OCI-LY7 (cell line): ENCODE results near the gene SDE2. TPM values are rescaled to one million over a fixed set of nuclear protein-coding genes. Genes with fewer than 3 reads are reported as not detected.

Source experiments
- BruUV-seq: library from RNA; stranded (reverse); fragments of 400-500 nt; replicated peaks from 2 replicates; lab custom pipeline; 2021; lab: Mats Ljungman, UMichigan
- CTCF ChIA-PET: fragments of 300-600 bp; sonication (Branson Sonifier 250); formaldehyde crosslinking; loops from one replicate; lab custom pipeline; 2022; ENCODE audit warnings: antibody characterized with exemption; ENCODE audit not compliant: unreplicated experiment; lab: Charles Lee
- POLR2A ChIA-PET: fragments of 300-600 bp; sonication (Branson Sonifier 250); formaldehyde crosslinking; loops from one replicate; lab custom pipeline; 2022; ENCODE audit warnings: antibody characterized with exemption; lab: Charles Lee
- DNase-seq: peaks from one replicate; pipeline ENCODE4 v3.0.0-alpha.2; 2015; ENCODE audit warnings: low spot score
- H2AFZ ChIP-seq: fragments of 200-600 bp; sonication (generic), shearing (Covaris generic); 2 replicates; pipeline ENCODE4 v1.6.1; 2014; ENCODE audit warnings: mild to moderate bottlenecking, antibody characterized with exemption, low read length, moderate library complexity
- H3K27ac ChIP-seq: fragments of 200-600 bp; sonication (generic); 2 replicates; pipeline ENCODE4 v1.5.1; 2014; ENCODE audit warnings: mixed run types, low read depth, mild to moderate bottlenecking, moderate library complexity, low read length, inconsistent platforms; ENCODE audit not compliant: poor library complexity, severe bottlenecking
- H3K36me3 ChIP-seq: fragments of 200-600 bp; sonication (generic); 2 replicates; pipeline ENCODE4 v1.6.1; 2014; ENCODE audit warnings: mild to moderate bottlenecking, antibody characterized with exemption, low read length, moderate library complexity, mixed read lengths; ENCODE audit not compliant: insufficient read depth
- H3K4me1 ChIP-seq: fragments of 200-600 bp; sonication (generic); 2 replicates; pipeline ENCODE4 v1.5.1; 2014; ENCODE audit warnings: mild to moderate bottlenecking, low read length; ENCODE audit not compliant: insufficient read depth, poor library complexity, severe bottlenecking
- H3K4me2 ChIP-seq: fragments of 200-600 bp; sonication (generic); 2 replicates; pipeline ENCODE4 v1.6.1; 2014; ENCODE audit warnings: mild to moderate bottlenecking, low read length
- H3K4me3 ChIP-seq: fragments of 200-600 bp; sonication (generic); 2 replicates; pipeline ENCODE4 v1.5.1; 2014; ENCODE audit warnings: mild to moderate bottlenecking, low read depth, low read length; ENCODE audit not compliant: poor library complexity, severe bottlenecking
- H3K79me2 ChIP-seq: fragments of 200-600 bp; sonication (generic); 2 replicates; pipeline ENCODE4 v1.6.1; 2016; ENCODE audit warnings: low read depth, mild to moderate bottlenecking, low read length, moderate library complexity, mixed read lengths; ENCODE audit not compliant: insufficient read depth
- H3K9me2 ChIP-seq: fragments of 200-600 bp; sonication (generic); 2 replicates; pipeline ENCODE4 v1.6.1; 2016; ENCODE audit warnings: mild to moderate bottlenecking, low read length, mixed read lengths; ENCODE audit not compliant: insufficient read depth
- H3K9me3 ChIP-seq: fragments of 200-600 bp; sonication (generic); 2 replicates; pipeline ENCODE4 v1.6.1; 2014; ENCODE audit warnings: mild to moderate bottlenecking, mixed run types, low read length, mixed read lengths
- H4K20me1 ChIP-seq: fragments of 200-600 bp; sonication (generic); 2 replicates; pipeline ENCODE4 v1.6.1; 2014; ENCODE audit warnings: mild to moderate bottlenecking, antibody characterized with exemption, low read length, moderate library complexity, mixed read lengths; ENCODE audit not compliant: insufficient read depth
- EZH2phosphoT487 ChIP-seq: fragments of 200-600 bp; sonication (generic); IDR thresholded peaks from 2 replicates; pipeline ENCODE4 v1.6.1; 2018; ENCODE audit warnings: low read depth, borderline replicate concordance, mild to moderate bottlenecking, mixed run types, antibody characterized with exemption, low read length, moderate library complexity, mixed read lengths
- intact Hi-C: fragments of 100-400 bp; cut with micrococcal nuclease; formaldehyde crosslinking; loops from one replicate; pipeline ENCODE4 v1.10.0; 2022; ENCODE audit not compliant: unreplicated experiment
- total RNA-seq, 2 experiments: library from RNA; depleted of rRNA in 1 of 2; stranded (reverse); fragments of >200 nt in 1 of 2; shearing (Covaris generic) in 1 of 2; gene quantifications; 2 replicates each; pipeline ENCODE4 v1.2.3, GENCODE V29; 2014 to 2022
- TF ChIP-seq, protein P1 (sequence below): fragments of 200-600 bp; sonication (generic); conservative IDR thresholded peaks from 2 replicates; pipeline ENCODE4 v1.5.1; 2014; ENCODE audit warnings: mild to moderate bottlenecking, antibody characterized with exemption, low read length, moderate library complexity, mixed read lengths

Gene SDE2
- total RNA-seq, 2 experiments from 2014 or later, result 18.2 to 25.0 TPM

DNA sequence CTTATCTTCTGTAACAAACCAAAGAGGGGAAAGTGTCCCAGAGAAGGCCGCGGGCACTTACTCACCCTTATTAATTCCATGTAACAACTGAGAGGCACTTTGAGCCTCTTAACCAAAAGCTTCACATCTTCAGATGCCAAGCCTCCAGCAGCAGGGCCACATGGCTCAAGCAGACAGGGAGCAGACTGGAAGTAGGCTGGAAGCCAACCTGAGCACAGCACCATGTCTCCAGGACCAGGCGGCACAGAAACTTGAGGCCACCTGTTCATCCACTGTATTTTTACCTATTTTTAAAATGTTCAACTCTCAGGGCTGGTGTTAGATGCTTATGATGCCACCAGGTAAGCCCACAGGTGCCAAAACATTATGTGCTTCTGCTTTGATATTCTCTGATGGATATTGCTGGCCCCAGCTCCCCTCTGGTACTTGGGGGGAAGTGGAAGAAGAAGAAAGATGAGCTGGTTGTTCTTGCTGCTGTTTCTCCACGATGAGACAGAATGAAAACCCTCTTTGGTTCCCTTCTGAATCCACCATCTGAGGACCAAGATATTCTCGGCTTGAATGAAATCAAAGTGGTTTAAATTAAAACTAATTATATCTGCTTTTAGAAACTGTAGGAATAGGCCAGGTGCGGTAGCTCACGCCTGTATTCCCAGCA is 30.6 kb upstream of the SDE2 start:
- ChIA-PET CTCF (interaction anchor here (0.5 kb wide), 1 partner anchor 19 kb away, joined by 4 read pairs; no protein-coding TSS in a partner anchor), POLR2A (interaction anchor here (0.6 to 3.1 kb wide), 17 partner anchors 16 to 523 kb away, joined by 3 to 21 read pairs (median 3); partner anchors contain the start of genes H3-3A and SDE2)
- Histone ChIP-seq H4K20me1 (no peaks in the 10 kb centered on the region), H3K4me2 (peak overlapping the region; percentile 29), H3K4me3 (no peak overlapping the region), H2AFZ (peak overlapping the region; percentile 65), H3K27ac (peak overlapping the region; percentile 47), H3K9me2 (no peaks in the 10 kb centered on the region), H3K79me2 (no peaks in the 10 kb centered on the region), H3K9me3 (no peaks in the 10 kb centered on the region), H3K36me3 (no peaks in the 10 kb centered on the region), H3K4me1 (peaks cover 25% of the 10 kb centered on the region)
- TF ChIP-seq EZH2phosphoT487, result no peak
- intact Hi-C loops, result no loop called here
- no TSS peak for BruUV-seq
- DNase-seq, result peak; percentile 10

DNA sequence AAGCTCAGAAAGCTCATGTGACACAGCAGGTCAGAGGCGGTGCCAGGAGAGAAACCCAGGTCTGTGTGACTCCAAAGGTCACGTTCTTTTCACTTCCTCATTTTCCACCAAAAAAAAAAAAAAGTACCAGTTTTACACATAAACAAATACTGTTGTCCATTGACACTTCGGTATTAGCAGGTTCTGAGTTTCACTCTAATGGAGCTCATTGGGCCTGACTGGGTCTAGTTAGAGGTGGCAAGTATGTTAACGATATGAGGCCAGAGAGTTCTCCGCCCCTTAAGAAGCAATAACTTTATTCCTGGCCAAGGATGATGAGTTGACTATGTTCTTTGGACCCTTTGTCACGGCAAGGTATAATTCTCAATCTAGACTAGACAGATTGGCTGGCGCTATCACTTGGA is 30.0 kb upstream of the SDE2 start:
- H3K9me3 ChIP-seq, result no peaks in the 10 kb centered on the region
- no TSS peak for BruUV-seq
- H3K4me1 ChIP-seq, result peaks cover 25% of the 10 kb centered on the region
- no peaks in the 10 kb centered on the region for H4K20me1 ChIP-seq
- H2AFZ ChIP-seq, result peak overlapping the region; percentile 65
- H3K4me3 ChIP-seq, result peak overlapping the region; percentile 1
- ChIA-PET CTCF (interaction anchor here (0.5 kb wide), 1 partner anchor 20 kb away, joined by 4 read pairs; no protein-coding TSS in a partner anchor), POLR2A (interaction anchor here (0.5 to 3.1 kb wide), 19 partner anchors 12 to 522 kb away, joined by 3 to 21 read pairs (median 3); partner anchors contain the start of genes H3-3A and SDE2)
- H3K4me2 ChIP-seq, result peak overlapping the region; percentile 29
- intact Hi-C loops, result no loop called here
- DNase-seq, result peak; percentile 83
- peak overlapping the region; percentile 47 for H3K27ac ChIP-seq
- no peak for TF ChIP-seq EZH2phosphoT487
- TF ChIP-seq, protein P1, sequence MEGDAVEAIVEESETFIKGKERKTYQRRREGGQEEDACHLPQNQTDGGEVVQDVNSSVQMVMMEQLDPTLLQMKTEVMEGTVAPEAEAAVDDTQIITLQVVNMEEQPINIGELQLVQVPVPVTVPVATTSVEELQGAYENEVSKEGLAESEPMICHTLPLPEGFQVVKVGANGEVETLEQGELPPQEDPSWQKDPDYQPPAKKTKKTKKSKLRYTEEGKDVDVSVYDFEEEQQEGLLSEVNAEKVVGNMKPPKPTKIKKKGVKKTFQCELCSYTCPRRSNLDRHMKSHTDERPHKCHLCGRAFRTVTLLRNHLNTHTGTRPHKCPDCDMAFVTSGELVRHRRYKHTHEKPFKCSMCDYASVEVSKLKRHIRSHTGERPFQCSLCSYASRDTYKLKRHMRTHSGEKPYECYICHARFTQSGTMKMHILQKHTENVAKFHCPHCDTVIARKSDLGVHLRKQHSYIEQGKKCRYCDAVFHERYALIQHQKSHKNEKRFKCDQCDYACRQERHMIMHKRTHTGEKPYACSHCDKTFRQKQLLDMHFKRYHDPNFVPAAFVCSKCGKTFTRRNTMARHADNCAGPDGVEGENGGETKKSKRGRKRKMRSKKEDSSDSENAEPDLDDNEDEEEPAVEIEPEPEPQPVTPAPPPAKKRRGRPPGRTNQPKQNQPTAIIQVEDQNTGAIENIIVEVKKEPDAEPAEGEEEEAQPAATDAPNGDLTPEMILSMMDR, result no peak
- H3K79me2 ChIP-seq, result no peaks in the 10 kb centered on the region
- no peaks in the 10 kb centered on the region for H3K9me2 ChIP-seq
- no peaks in the 10 kb centered on the region for H3K36me3 ChIP-seq

GRCh38 chr1:226027538-226028217 is 28.5 kb upstream of the SDE2 start:
- Histone ChIP-seq H3K4me3 (no peak overlapping the region), H3K9me3 (no peaks in the 10 kb centered on the region), H3K9me2 (no peaks in the 10 kb centered on the region), H3K4me1 (peaks cover 25% of the 10 kb centered on the region), H3K4me2 (no peak overlapping the region), H2AFZ (no peak overlapping the region), H3K27ac (no peak overlapping the region), H4K20me1 (no peaks in the 10 kb centered on the region), H3K79me2 (no peaks in the 10 kb centered on the region), H3K36me3 (no peaks in the 10 kb centered on the region)
- BruUV-seq, result no TSS peak
- CTCF ChIA-PET, result interaction anchor here (0.6 kb wide), 1 partner anchor 28 kb away, joined by 3 read pairs; the partner anchor contains the start of gene SDE2
- DNase-seq, result no peak
- POLR2A ChIA-PET, result interaction anchor here (0.5 to 3.1 kb wide), 6 partner anchors 22 to 430 kb away, joined by 3 to 21 read pairs (median 4); partner anchors contain the start of gene SDE2
- TF ChIP-seq, protein P1, result no peak
- no peak for TF ChIP-seq EZH2phosphoT487
- intact Hi-C loops, result no loop called here
